NB4 (cell line): ENCODE measurements around the gene THSD4.

Experiments
- MYC ChIP-seq: IDR thresholded peaks from 2 replicates; pipeline ENCODE4 v1.6.1; 2011; ENCODE audit warnings: low read depth, low read length
- TF ChIP-seq, protein P1 (sequence below): IDR thresholded peaks from one replicate; pipeline ENCODE4 v1.5.1; 2012; ENCODE audit warnings: low read depth, low read length

GRCh38 chr15:71448688-71449114, 333.4 kb downstream of the THSD4 start:
- TF ChIP-seq, protein P1, sequence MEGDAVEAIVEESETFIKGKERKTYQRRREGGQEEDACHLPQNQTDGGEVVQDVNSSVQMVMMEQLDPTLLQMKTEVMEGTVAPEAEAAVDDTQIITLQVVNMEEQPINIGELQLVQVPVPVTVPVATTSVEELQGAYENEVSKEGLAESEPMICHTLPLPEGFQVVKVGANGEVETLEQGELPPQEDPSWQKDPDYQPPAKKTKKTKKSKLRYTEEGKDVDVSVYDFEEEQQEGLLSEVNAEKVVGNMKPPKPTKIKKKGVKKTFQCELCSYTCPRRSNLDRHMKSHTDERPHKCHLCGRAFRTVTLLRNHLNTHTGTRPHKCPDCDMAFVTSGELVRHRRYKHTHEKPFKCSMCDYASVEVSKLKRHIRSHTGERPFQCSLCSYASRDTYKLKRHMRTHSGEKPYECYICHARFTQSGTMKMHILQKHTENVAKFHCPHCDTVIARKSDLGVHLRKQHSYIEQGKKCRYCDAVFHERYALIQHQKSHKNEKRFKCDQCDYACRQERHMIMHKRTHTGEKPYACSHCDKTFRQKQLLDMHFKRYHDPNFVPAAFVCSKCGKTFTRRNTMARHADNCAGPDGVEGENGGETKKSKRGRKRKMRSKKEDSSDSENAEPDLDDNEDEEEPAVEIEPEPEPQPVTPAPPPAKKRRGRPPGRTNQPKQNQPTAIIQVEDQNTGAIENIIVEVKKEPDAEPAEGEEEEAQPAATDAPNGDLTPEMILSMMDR, result peak; percentile 68
- no peak for TF ChIP-seq MYC
